Panc1 (cell line): ENCODE measurements around the gene DNM3. TPM values are rescaled to one million over a fixed set of nuclear protein-coding genes. Genes with fewer than 3 reads are reported as not detected.
"Not testable (repeated sequence)": the region's sequence is repeated elsewhere in the genome, so short reads cannot be mapped to it uniquely, and the experiment has no call there.

ENCODE experiments used
- ATAC-seq: fragments of 200-7000 bp; cut with Tn5 transposase; 2 replicates; pipeline ENCODE4 v1.9.1; 2020; ENCODE audit warnings: mild to moderate bottlenecking, moderate library complexity
- BruUV-seq: library from RNA; stranded (reverse); fragments of 400-500 nt; replicated peaks from 2 replicates; lab custom pipeline; 2021; lab: Mats Ljungman, UMichigan
- CTCF ChIA-PET: fragments of 300-600 bp; sonication (Branson Sonifier 250); formaldehyde crosslinking; loops from one replicate; lab custom pipeline; 2022; ENCODE audit warnings: antibody characterized with exemption; lab: Charles Lee
- POLR2A ChIA-PET: fragments of 300-600 bp; sonication (Branson Sonifier 250); formaldehyde crosslinking; loops from one replicate; lab custom pipeline; 2022; ENCODE audit warnings: antibody characterized with exemption; lab: Charles Lee
- DNase-seq: peaks from one replicate; pipeline ENCODE4 v3.0.0-alpha.2; 2010; ENCODE audit warnings: low read depth, low spot score
- H3K27ac ChIP-seq: 2 replicates; pipeline ENCODE4 v1.5.1; 2011; ENCODE audit warnings: mild to moderate bottlenecking, low read length, inconsistent platforms
- H3K27me3 ChIP-seq: fragments of 200-500 bp; sonication (Bioruptor generic); 2 replicates; pipeline ENCODE4 v1.6.0; 2014; ENCODE audit warnings: low read length, inconsistent platforms; ENCODE audit not compliant: control insufficient read depth, insufficient read depth
- H3K36me3 ChIP-seq: fragments of 200-500 bp; sonication (Bioruptor generic); 2 replicates; pipeline ENCODE4 v1.5.1; 2014; ENCODE audit warnings: inconsistent platforms, mild to moderate bottlenecking, low read length, moderate library complexity; ENCODE audit not compliant: control insufficient read depth, insufficient read depth
- H3K4me1 ChIP-seq: 2 replicates; pipeline ENCODE4 v1.5.1; 2011; ENCODE audit warnings: inconsistent platforms, mild to moderate bottlenecking, low read length, moderate library complexity; ENCODE audit not compliant: control insufficient read depth, insufficient read depth
- H3K4me3 ChIP-seq, 2 experiments: 2 replicates each; pipeline ENCODE4 v1.5.1; 2011 to 2012; ENCODE audit warnings: low read depth in 2 of 2, low read length in 2 of 2, mild to moderate bottlenecking in 2 of 2, inconsistent platforms in 1 of 2, moderate library complexity in 1 of 2
- H3K9me3 ChIP-seq: fragments of 200-500 bp; sonication (Bioruptor generic); 2 replicates; pipeline ENCODE4 v1.5.1; 2014; ENCODE audit warnings: low read depth, mild to moderate bottlenecking, inconsistent platforms, low read length, moderate library complexity; ENCODE audit not compliant: control insufficient read depth, insufficient read depth
- CTCF ChIP-seq: fragments of 450-650 bp; IDR thresholded peaks from 2 replicates; pipeline ENCODE4 v1.5.1; 2017; ENCODE audit warnings: mild to moderate bottlenecking
- POLR2AphosphoS5 ChIP-seq: IDR thresholded peaks from 2 replicates; pipeline ENCODE4 v1.6.1; 2012; ENCODE audit warnings: mild to moderate bottlenecking, low read depth, low read length, moderate library complexity
- SIN3A ChIP-seq: IDR thresholded peaks from 2 replicates; pipeline ENCODE4 v1.6.1; 2012; ENCODE audit warnings: low read depth, mild to moderate bottlenecking, low read length, moderate library complexity, borderline replicate concordance; ENCODE audit not compliant: insufficient read depth
- TCF7L2 ChIP-seq: IDR thresholded peaks from 2 replicates; pipeline ENCODE4 v1.6.1; 2011; ENCODE audit warnings: mild to moderate bottlenecking, low read depth, low read length, inconsistent platforms
- in situ Hi-C: cut with HindIII; loops from 2 replicates; pipeline ENCODE4 v1.10.0; 2016; ENCODE audit warnings: low sequenced_read_pairs, low pct_unique_long_range_greater_than_20kb
- intact Hi-C: fragments of 100-400 bp; cut with micrococcal nuclease; formaldehyde crosslinking; loops from one replicate; pipeline ENCODE4 v1.10.0; 2022; ENCODE audit not compliant: unreplicated experiment
- total RNA-seq: library from RNA; stranded (reverse); gene quantifications from one replicate; pipeline ENCODE4 v1.2.1, GENCODE V29; 2021; ENCODE audit not compliant: unreplicated experiment
- TF ChIP-seq, protein P1 (sequence below), 2 experiments: IDR thresholded peaks; 2 replicates each; pipeline ENCODE4 v1.6.1; 2011 to 2012; ENCODE audit warnings: low read depth in 2 of 2, control low read depth in 1 of 2, low read length in 1 of 2, mild to moderate bottlenecking in 1 of 2, moderate library complexity in 1 of 2; ENCODE audit not compliant: insufficient read depth in 1 of 2

Gene DNM3
- total RNA-seq, 1 experiment from 2014 or later, result 0.46 TPM

GRCh38 chr1:172071746-172072145 is 230.4 kb downstream of the DNM3 start:
- Histone ChIP-seq H3K27ac (no peak overlapping the region), H3K9me3 (no peaks in the 10 kb centered on the region), H3K4me3 (no peak overlapping the region), H3K27me3 (no peaks in the 10 kb centered on the region), H3K4me1 (no peaks in the 10 kb centered on the region; the same call in 1 of the 2 replicates), H3K36me3 (no peaks in the 10 kb centered on the region)
- no TSS peak for BruUV-seq
- no peak for TF ChIP-seq SIN3A
- TF ChIP-seq, protein P1, sequence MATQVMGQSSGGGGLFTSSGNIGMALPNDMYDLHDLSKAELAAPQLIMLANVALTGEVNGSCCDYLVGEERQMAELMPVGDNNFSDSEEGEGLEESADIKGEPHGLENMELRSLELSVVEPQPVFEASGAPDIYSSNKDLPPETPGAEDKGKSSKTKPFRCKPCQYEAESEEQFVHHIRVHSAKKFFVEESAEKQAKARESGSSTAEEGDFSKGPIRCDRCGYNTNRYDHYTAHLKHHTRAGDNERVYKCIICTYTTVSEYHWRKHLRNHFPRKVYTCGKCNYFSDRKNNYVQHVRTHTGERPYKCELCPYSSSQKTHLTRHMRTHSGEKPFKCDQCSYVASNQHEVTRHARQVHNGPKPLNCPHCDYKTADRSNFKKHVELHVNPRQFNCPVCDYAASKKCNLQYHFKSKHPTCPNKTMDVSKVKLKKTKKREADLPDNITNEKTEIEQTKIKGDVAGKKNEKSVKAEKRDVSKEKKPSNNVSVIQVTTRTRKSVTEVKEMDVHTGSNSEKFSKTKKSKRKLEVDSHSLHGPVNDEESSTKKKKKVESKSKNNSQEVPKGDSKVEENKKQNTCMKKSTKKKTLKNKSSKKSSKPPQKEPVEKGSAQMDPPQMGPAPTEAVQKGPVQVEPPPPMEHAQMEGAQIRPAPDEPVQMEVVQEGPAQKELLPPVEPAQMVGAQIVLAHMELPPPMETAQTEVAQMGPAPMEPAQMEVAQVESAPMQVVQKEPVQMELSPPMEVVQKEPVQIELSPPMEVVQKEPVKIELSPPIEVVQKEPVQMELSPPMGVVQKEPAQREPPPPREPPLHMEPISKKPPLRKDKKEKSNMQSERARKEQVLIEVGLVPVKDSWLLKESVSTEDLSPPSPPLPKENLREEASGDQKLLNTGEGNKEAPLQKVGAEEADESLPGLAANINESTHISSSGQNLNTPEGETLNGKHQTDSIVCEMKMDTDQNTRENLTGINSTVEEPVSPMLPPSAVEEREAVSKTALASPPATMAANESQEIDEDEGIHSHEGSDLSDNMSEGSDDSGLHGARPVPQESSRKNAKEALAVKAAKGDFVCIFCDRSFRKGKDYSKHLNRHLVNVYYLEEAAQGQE (IDR thresholded peaks at IDR 0.05; ENCODE audit: insufficient read depth in 1 of 2, low read depth in 2 of 2, low read length in 1 of 2), result no peak
- TF ChIP-seq CTCF, result no peak
- no peak for TF ChIP-seq POLR2AphosphoS5
- TF ChIP-seq TCF7L2, result no peak
- in situ Hi-C loops (no loop called here), intact Hi-C loops (no loop called here)
- POLR2A ChIA-PET, result no interaction called here
- CTCF ChIA-PET, result no interaction called here
- ATAC-seq (no peak), DNase-seq (no peak)

GRCh38 chr1:172079859-172080258 is 238.6 kb downstream of the DNM3 start:
- H3K9me3 ChIP-seq, H3K4me3 ChIP-seq, CTCF ChIA-PET, ATAC-seq, POLR2A ChIA-PET, DNase-seq, intact Hi-C loops, H3K36me3 ChIP-seq, BruUV-seq, in situ Hi-C loops, H3K27me3 ChIP-seq, H3K27ac ChIP-seq, H3K4me1 ChIP-seq: not testable (repeated sequence)

- in situ Hi-C loops, result no loop called here
Measured at GRCh38 chr1:172083191-172083590, 241.9 kb downstream of the DNM3 start.

More at GRCh38 chr1:172083191-172083590, 241.9 kb downstream of the DNM3 start:
- Histone ChIP-seq H3K9me3 (no peaks in the 10 kb centered on the region), H3K4me3 (no peak overlapping the region), H3K4me1 (no peaks in the 10 kb centered on the region), H3K27ac (no peak overlapping the region), H3K27me3 (no peaks in the 10 kb centered on the region), H3K36me3 (no peaks in the 10 kb centered on the region)
- BruUV-seq, result no TSS peak
- ChIA-PET CTCF (no interaction called here), POLR2A (interaction anchor here (0.7 kb wide), 1 partner anchor 198 kb away, joined by 3 read pairs; no protein-coding TSS in a partner anchor)
- no peak for TF ChIP-seq TCF7L2
- no peak for TF ChIP-seq SIN3A
- TF ChIP-seq, protein P1 (IDR thresholded peaks at IDR 0.05; ENCODE audit: insufficient read depth in 1 of 2, low read depth in 2 of 2, low read length in 1 of 2), result no peak
- TF ChIP-seq POLR2AphosphoS5, result no peak
- no peak for TF ChIP-seq CTCF
- DNase-seq, result no peak
- intact Hi-C loops, result no loop called here
- ATAC-seq, result no peak
